Keratinocyte (primary cell): ENCODE measurements around the gene SEC61B. TPM values are rescaled to one million over a fixed set of nuclear protein-coding genes. Genes with fewer than 3 reads are reported as not detected.
"Not testable (repeated sequence)": the region's sequence is repeated elsewhere in the genome, so short reads cannot be mapped to it uniquely, and the experiment has no call there.

Experiments
- DNase-seq: peaks from one replicate; pipeline ENCODE4 v3.0.0-alpha.2; 2011; ENCODE audit warnings: low read depth, missing footprints, low spot score
- FAIRE-seq: peaks from 2 replicates; lab custom pipeline; 2011; peaks lifted over from hg19 to GRCh38; lab: Jason Lieb, UNC
- H2AFZ ChIP-seq: 2 replicates; pipeline ENCODE4 v1.6.0; 2012; ENCODE audit warnings: low read length, control low read depth, inconsistent platforms; ENCODE audit not compliant: control insufficient read depth
- H3K27ac ChIP-seq: 2 replicates; pipeline ENCODE4 v1.5.1; 2011; ENCODE audit warnings: low read length; ENCODE audit not compliant: control insufficient read depth, insufficient read depth
- H3K27me3 ChIP-seq: 3 replicates; pipeline ENCODE4 v1.6.0; 2011; ENCODE audit warnings: low read length; ENCODE audit not compliant: control insufficient read depth, insufficient read depth; ENCODE audit errors: extremely low read depth
- H3K36me3 ChIP-seq, 2 experiments: 2 replicates in 1 of 2; 3 replicates in 1 of 2; pipeline ENCODE4 v1.5.1; 2011; ENCODE audit warnings: low read length in 2 of 2, mild to moderate bottlenecking in 1 of 2; ENCODE audit not compliant: control insufficient read depth in 2 of 2, insufficient read depth in 2 of 2; ENCODE audit errors: extremely low read depth in 1 of 2
- H3K4me1 ChIP-seq: 3 replicates; pipeline ENCODE4 v1.5.1; 2011; ENCODE audit warnings: low read length; ENCODE audit not compliant: control insufficient read depth, insufficient read depth; ENCODE audit errors: extremely low read depth
- H3K4me2 ChIP-seq: 3 replicates; pipeline ENCODE4 v1.6.0; 2011; ENCODE audit warnings: low read depth, low read length; ENCODE audit not compliant: control insufficient read depth, insufficient read depth; ENCODE audit errors: extremely low read depth
- H3K4me3 ChIP-seq, 3 experiments: fragments of 200-600 bp in 1 of 3; sonication (generic) in 1 of 3; 2 replicates in 2 of 3; 3 replicates in 1 of 3; pipeline ENCODE4 v1.5.1; 2011 to 2016; ENCODE audit warnings: low read length in 3 of 3, mild to moderate bottlenecking in 3 of 3, control low read depth in 2 of 3, inconsistent platforms in 1 of 3, low read depth in 1 of 3, mixed read lengths in 1 of 3, mixed run types in 1 of 3, moderate library complexity in 1 of 3; ENCODE audit not compliant: control insufficient read depth in 2 of 3, insufficient read depth in 2 of 3; ENCODE audit errors: extremely low read depth in 1 of 3
- H3K79me2 ChIP-seq: 2 replicates; pipeline ENCODE4 v1.6.0; 2012; ENCODE audit warnings: low read length; ENCODE audit not compliant: control insufficient read depth, insufficient read depth
- H3K9ac ChIP-seq: 3 replicates; pipeline ENCODE4 v1.6.0; 2011; ENCODE audit warnings: low read length; ENCODE audit not compliant: control insufficient read depth, insufficient read depth; ENCODE audit errors: extremely low read depth
- H3K9me1 ChIP-seq: 3 replicates; pipeline ENCODE4 v1.6.0; 2011; ENCODE audit warnings: low read length; ENCODE audit not compliant: control insufficient read depth, insufficient read depth; ENCODE audit errors: extremely low read depth
- H3K9me3 ChIP-seq: 2 replicates; pipeline ENCODE4 v1.5.1; 2012; ENCODE audit warnings: low read depth, low read length; ENCODE audit not compliant: control insufficient read depth
- H4K20me1 ChIP-seq: 3 replicates; pipeline ENCODE4 v1.6.0; 2011; ENCODE audit warnings: low read length; ENCODE audit not compliant: control insufficient read depth, insufficient read depth; ENCODE audit errors: extremely low read depth
- CTCF ChIP-seq, 3 experiments: IDR thresholded peaks in 1 of 3; conservative IDR thresholded peaks in 1 of 3; optimal IDR thresholded peaks in 1 of 3; 2 replicates in 2 of 3; 3 replicates in 1 of 3; pipeline versions ENCODE3 to v1.5.1; 2011; ENCODE audit warnings: low read length in 3 of 3, mild to moderate bottlenecking in 3 of 3, moderate library complexity in 2 of 3, control low read depth in 1 of 3, inconsistent platforms in 1 of 3; ENCODE audit not compliant: insufficient read depth in 2 of 3; ENCODE audit errors: extremely low read depth in 1 of 3
- EZH2 ChIP-seq: IDR thresholded peaks from one replicate; pipeline ENCODE4 v1.6.1; 2012; ENCODE audit warnings: inconsistent platforms, mild to moderate bottlenecking, low read length, moderate library complexity
- dilution Hi-C: fragments of 300-500 bp; cut with MboI; formaldehyde crosslinking; loops from one replicate; pipeline ENCODE4 v1.7.0; 2020; ENCODE audit warnings: low sequenced_read_pairs; ENCODE audit not compliant: extremely low pct_ligation_motif_present
- polyA plus RNA-seq, 5 experiments: library from polyadenylated mRNA; depleted of rRNA in 3 of 5; stranded (reverse) in 3 of 5; stranded (forward) in 1 of 5; unstranded in 1 of 5; fragments of >200 nt; gene quantifications; 1 replicate in 1 of 5; 2 replicates in 3 of 5; 3 replicates in 1 of 5; pipeline versions ENCODE4 v1.2.1 to v1.2.3, GENCODE V29; 2011 to 2012; ENCODE audit warnings: missing spikeins in 2 of 5, low read depth in 1 of 5, low replicate concordance in 1 of 5

The SEC61B gene
- polyA plus RNA-seq, 1 donor (not counting 4 experiments of a cell fraction or from before 2014, with no cell fraction given): 207 TPM

GRCh38 chr9:99237356-99237755, 15.3 kb downstream of the SEC61B start:
- no peaks in the 10 kb centered on the region for H3K27me3 ChIP-seq
- peaks cover 4 to 7% of the 10 kb centered on the region in 2 experiments for H3K36me3 ChIP-seq
- no peak overlapping the region for H3K4me2 ChIP-seq
- H3K9ac ChIP-seq: no peak overlapping the region
- TF ChIP-seq EZH2: no peak
- no peak for TF ChIP-seq CTCF (optimal IDR thresholded peaks at IDR 0.05 in 1 of 3, IDR thresholded peaks at IDR 0.05 in 1 of 3, conservative IDR thresholded peaks at IDR 0.05 in 1 of 3; ENCODE audit: extremely low read depth in 1 of 3, insufficient read depth in 2 of 3, low read length in 3 of 3)
- H3K9me3 ChIP-seq: no peaks in the 10 kb centered on the region
- no peaks in the 10 kb centered on the region for H3K79me2 ChIP-seq
- no peaks in the 10 kb centered on the region for H4K20me1 ChIP-seq
- dilution Hi-C loops: no loop called here
- DNase-seq (no peak), FAIRE-seq (no peak)
- no peak overlapping the region for H3K4me3 ChIP-seq
- H3K27ac ChIP-seq: no peak overlapping the region
- peaks cover 2% of the 10 kb centered on the region for H3K9me1 ChIP-seq
- no peak overlapping the region for H2AFZ ChIP-seq
- H3K4me1 ChIP-seq: no peaks in the 10 kb centered on the region

GRCh38 chr9:99237849-99238248, 15.8 kb downstream of the SEC61B start:
- H4K20me1 ChIP-seq, H3K36me3 ChIP-seq, H3K79me2 ChIP-seq, H3K4me3 ChIP-seq, FAIRE-seq, H3K9me1 ChIP-seq, H2AFZ ChIP-seq, dilution Hi-C loops, H3K27me3 ChIP-seq, H3K27ac ChIP-seq, H3K4me2 ChIP-seq, H3K9ac ChIP-seq, DNase-seq, H3K4me1 ChIP-seq, H3K9me3 ChIP-seq: not testable (repeated sequence)

GRCh38 chr9:99238331-99238730, 16.2 kb downstream of the SEC61B start:
- Histone ChIP-seq H4K20me1 (no peaks in the 10 kb centered on the region), H3K9me1 (peaks cover 2% of the 10 kb centered on the region), H3K79me2 (no peaks in the 10 kb centered on the region), H3K4me2 (no peak overlapping the region), H3K9ac (no peak overlapping the region), H3K36me3 (peaks cover 2 to 4% of the 10 kb centered on the region in 2 experiments), H3K27ac (no peak overlapping the region), H2AFZ (no peak overlapping the region), H3K4me3 (no peak overlapping the region), H3K9me3 (no peaks in the 10 kb centered on the region), H3K4me1 (no peaks in the 10 kb centered on the region), H3K27me3 (no peaks in the 10 kb centered on the region)
- TF ChIP-seq CTCF (optimal IDR thresholded peaks at IDR 0.05 in 1 of 3, IDR thresholded peaks at IDR 0.05 in 1 of 3, conservative IDR thresholded peaks at IDR 0.05 in 1 of 3; ENCODE audit: extremely low read depth in 1 of 3, insufficient read depth in 2 of 3, low read length in 3 of 3): no peak
- DNase-seq (no peak), FAIRE-seq (no peak)
- dilution Hi-C loops: no loop called here
